Heart right ventricle (tissue), 16 donors: ENCODE data around the gene KLF7. TPM values are rescaled to one million over a fixed set of nuclear protein-coding genes. Genes with fewer than 3 reads are reported as not detected.
A peak's percentile ranks its signal among the peaks of the same experiment; 100 is the strongest.

Experiments used
- ATAC-seq, 8 donors: fragments of 200-7000 bp; cut with Tn5 transposase; one replicate each; pipeline ENCODE4 v1.9.1; 2020; ENCODE audit warnings: mild to moderate bottlenecking in 8 of 8, moderate library complexity in 8 of 8, moderate number of reproducible peaks in 1 of 8
- DNase-seq, 2 donors: peaks; one replicate each; pipeline ENCODE4 v3.0.0-alpha.2; 2020
- H3K27ac ChIP-seq, 10 donors: fragments of 200-600 bp; sonication (generic) in 2 of 10; one replicate each; pipeline versions ENCODE4 v1.5.0 to v1.8.0; 2020 to 2022; ENCODE audit warnings: mild to moderate bottlenecking in 3 of 10
- H3K27me3 ChIP-seq, 7 donors: fragments of 200-600 bp; one replicate each; pipeline ENCODE4 v1.8.0; 2021 to 2022; ENCODE audit warnings: mild to moderate bottlenecking in 2 of 7
- H3K36me3 ChIP-seq, 9 donors: fragments of 200-600 bp; sonication (generic) in 1 of 9; one replicate each; pipeline versions ENCODE4 v1.5.0 to v1.8.0; 2020 to 2022; ENCODE audit warnings: mild to moderate bottlenecking in 2 of 9
- H3K4me1 ChIP-seq, 9 donors: fragments of 200-600 bp; sonication (generic) in 1 of 9; one replicate each; pipeline versions ENCODE4 v1.5.0 to v1.8.0; 2020 to 2022; ENCODE audit warnings: mild to moderate bottlenecking in 4 of 9
- H3K4me3 ChIP-seq, 10 donors: fragments of 200-600 bp; sonication (generic) in 2 of 10; one replicate each; pipeline versions ENCODE4 v1.5.0 to v1.8.0; 2020 to 2022; ENCODE audit warnings: mild to moderate bottlenecking in 7 of 10, moderate library complexity in 2 of 10
- H3K9me3 ChIP-seq, 11 donors: fragments of 200-600 bp in 10 of 11; sonication (generic) in 2 of 11; one replicate each; pipeline versions ENCODE4 v1.5.0 to v1.8.0; 2013 to 2022; ENCODE audit warnings: mild to moderate bottlenecking in 2 of 11, control low read depth in 1 of 11, moderate library complexity in 1 of 11
- WGBS, 2 donors: extraction: QIAGEN DNeasy Blood & Tissue Kit; methylation state at CpG; one replicate each; pipeline ENCODE4 v1.1.7; 2013; ENCODE audit warnings: inconsistent platforms in 1 of 2; 5-methylcytosine and 5-hydroxymethylcytosine counted together
- intact Hi-C, 10 donors: fragments of 100-400 bp; cut with DNase I; formaldehyde crosslinking; loops; one replicate each; pipeline versions ENCODE4 v1.11.1 to v1.14.2; 2022
- polyA plus RNA-seq, 2 donors: library from polyadenylated mRNA; stranded (reverse); fragments of 200-250 nt; gene quantifications; one replicate each; pipeline ENCODE4 v1.2.3, GENCODE V29; 2013
- total RNA-seq, 10 donors: library from RNA; stranded (reverse); fragmentation: NEBNext Ultra II Directional in 3 of 10; extraction: Animal tissue kit (Norgen Biotek cat#: 25700) in 3 of 10; gene quantifications; one replicate each; pipeline versions ENCODE4 v1.2.1 to v1.2.4, GENCODE V29; 2021 to 2023
- TF ChIP-seq, protein P1 (sequence below), 9 donors: fragments of 200-600 bp; sonication (generic) in 2 of 9; IDR thresholded peaks; one replicate each; pipeline versions ENCODE4 v1.5.0 to v1.8.0; 2021 to 2022; ENCODE audit warnings: antibody characterized with exemption in 9 of 9, mild to moderate bottlenecking in 5 of 9, moderate library complexity in 1 of 9
- donor health status: Arrhythmogenic right ventricular cardiomyopathy.
- donor health status: ischemic (EF 13 %, LVEDD 7.1; RV severe dilation, severe dysfunction).
- donor health status: healthy with polysubstance abuse.
- donor health status: DM: no; HTN: yes; CAD: no.
- donor health status: DM: no; HTN: no; CAD: no.
- donor health status: ischemic (EF 25% LVEDD 6.9; RV normal size, moderate dysfunction).
- donor health status: ischemic (EF 25% LVEDD 5.7; RV mildly dilated, moderate dysfunction).
- donor health status: healthy.
- donor health status: DM: yes; HTN: yes; CAD: no.
- donor health status: Ischemic cardiomyopathy.
- donor health status: ischemic (EF 35%, LVEDD 5.7; RV mildly dilated, moderate dysfunction).
- donor health status: nonischemic (EF 11% LVEDD 7.7; RV severe dilation, severe dysfunction).
- donor health status: DM: yes; HTN: yes; CAD: no.
- donor health status: PGD.
- donor health status: ischemic (EF 29% LVEDD 5.4; RV normal size, mild dysfunction).
- donor health status: nonischemic (EF 23%, LVEDD 6.1; RV moderate dilation, normal function).

Gene KLF7
- total and polyA plus RNA-seq, 12 donors: 5.0 to 51.8 (median 27.9) TPM

DNA sequence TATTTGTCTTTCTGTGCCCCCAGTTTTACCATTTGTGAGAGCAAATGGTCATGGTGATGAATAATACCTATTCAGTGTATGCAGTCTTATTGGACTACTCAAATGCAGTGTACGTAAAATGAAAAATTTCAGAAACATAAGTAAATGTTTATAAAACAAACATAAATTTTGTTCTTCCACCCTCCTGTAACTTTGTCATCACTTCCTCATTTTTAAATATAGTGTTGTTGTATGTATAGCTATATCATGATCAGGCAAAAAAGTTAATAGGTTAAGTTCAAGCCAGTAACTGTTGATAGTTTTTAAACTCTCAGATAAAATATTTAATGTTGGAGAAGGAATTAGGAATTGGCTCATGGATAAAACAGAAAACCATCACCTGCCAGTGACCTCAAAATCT, 93.2 kb downstream of the KLF7 start:
- H3K4me3 ChIP-seq: no peak overlapping the region
- H3K9me3 ChIP-seq: no peaks in the 10 kb centered on the region
- DNase-seq (no peak), ATAC-seq (no peak)
- H3K27me3 ChIP-seq: no peaks in the 10 kb centered on the region
- H3K27ac ChIP-seq: no peak overlapping the region
- H3K36me3 ChIP-seq: peaks cover 0 to 6% (median 0%) of the 10 kb centered on the region in 9 donors
- TF ChIP-seq, protein P1, sequence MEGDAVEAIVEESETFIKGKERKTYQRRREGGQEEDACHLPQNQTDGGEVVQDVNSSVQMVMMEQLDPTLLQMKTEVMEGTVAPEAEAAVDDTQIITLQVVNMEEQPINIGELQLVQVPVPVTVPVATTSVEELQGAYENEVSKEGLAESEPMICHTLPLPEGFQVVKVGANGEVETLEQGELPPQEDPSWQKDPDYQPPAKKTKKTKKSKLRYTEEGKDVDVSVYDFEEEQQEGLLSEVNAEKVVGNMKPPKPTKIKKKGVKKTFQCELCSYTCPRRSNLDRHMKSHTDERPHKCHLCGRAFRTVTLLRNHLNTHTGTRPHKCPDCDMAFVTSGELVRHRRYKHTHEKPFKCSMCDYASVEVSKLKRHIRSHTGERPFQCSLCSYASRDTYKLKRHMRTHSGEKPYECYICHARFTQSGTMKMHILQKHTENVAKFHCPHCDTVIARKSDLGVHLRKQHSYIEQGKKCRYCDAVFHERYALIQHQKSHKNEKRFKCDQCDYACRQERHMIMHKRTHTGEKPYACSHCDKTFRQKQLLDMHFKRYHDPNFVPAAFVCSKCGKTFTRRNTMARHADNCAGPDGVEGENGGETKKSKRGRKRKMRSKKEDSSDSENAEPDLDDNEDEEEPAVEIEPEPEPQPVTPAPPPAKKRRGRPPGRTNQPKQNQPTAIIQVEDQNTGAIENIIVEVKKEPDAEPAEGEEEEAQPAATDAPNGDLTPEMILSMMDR (IDR thresholded peaks at IDR 0.05): no peak
- intact Hi-C loops: loop anchor here in 2 of 10 donors (5.0 kb wide), 1 partner anchor 95 kb away; the partner anchor contains the start of gene KLF7 (in 2 of the 2)
- H3K4me1 ChIP-seq: peaks cover 0 to 46% (median 30%) of the 10 kb centered on the region in 9 donors
- WGBS, 2 donors: 90 to 94% methylated on average over 1 of the region's 1 CpG

DNA sequence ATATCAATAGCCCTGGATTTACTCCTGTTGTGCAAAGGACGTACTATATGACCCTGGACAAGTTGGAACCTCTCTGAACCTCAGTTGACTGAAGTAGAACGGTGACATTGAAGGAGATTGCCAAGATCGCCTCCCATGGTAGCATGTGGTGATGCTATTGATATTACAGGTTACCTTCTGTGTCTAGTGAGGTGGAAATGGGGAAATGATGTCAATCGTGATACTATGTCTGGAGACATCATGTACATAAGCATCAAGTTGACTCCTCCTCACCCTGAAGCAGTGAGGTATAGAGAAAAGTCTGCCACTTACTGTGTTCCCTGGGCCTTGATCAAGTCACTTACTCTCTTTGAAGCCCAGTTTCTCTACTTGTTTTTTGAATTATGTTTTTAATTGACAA, 93.9 kb downstream of the KLF7 start:
- no peak overlapping the region for H3K27ac ChIP-seq
- no peak for DNase-seq
- peaks cover 0 to 53% (median 38%) of the 10 kb centered on the region in 9 donors for H3K4me1 ChIP-seq
- no peak for ATAC-seq
- intact Hi-C loops: loop anchor here in 2 of 10 donors (5.0 kb wide), 1 partner anchor 95 kb away; the partner anchor contains the start of gene KLF7 (in 2 of the 2)
- H3K4me3 ChIP-seq: no peak overlapping the region
- 90 to 96% methylated on average over 4 of the region's 4 CpGs for WGBS, 2 donors
- TF ChIP-seq, protein P1 (IDR thresholded peaks at IDR 0.05): no peak
- no peaks in the 10 kb centered on the region for H3K27me3 ChIP-seq
- no peaks in the 10 kb centered on the region for H3K36me3 ChIP-seq
- no peaks in the 10 kb centered on the region for H3K9me3 ChIP-seq

DNA sequence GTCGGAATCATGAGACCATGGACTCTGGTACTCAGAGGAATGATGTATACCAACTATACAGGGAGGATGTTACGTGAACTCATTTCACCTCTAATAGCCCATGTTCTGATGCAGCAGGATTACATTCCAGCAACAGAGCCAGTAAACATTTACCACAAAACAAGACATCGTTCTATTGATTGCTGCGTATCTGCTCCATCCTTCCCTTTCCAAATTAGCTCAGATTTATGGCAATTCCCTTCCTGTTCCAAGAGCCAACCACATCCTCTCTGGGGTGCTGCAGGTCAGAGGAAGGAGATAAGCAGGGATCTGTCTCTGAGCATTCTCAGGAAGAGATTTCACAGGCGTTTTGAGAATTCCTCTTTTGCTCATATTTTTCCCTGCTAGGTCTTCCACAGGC, 98.3 kb downstream of the KLF7 start:
- Histone ChIP-seq H3K27ac (peak overlapping the region in 1 of 10 donors; percentile 3), H3K4me1 (peaks cover 0 to 30% (median 14%) of the 10 kb centered on the region in 9 donors), H3K9me3 (no peaks in the 10 kb centered on the region), H3K4me3 (no peak overlapping the region), H3K36me3 (no peaks in the 10 kb centered on the region), H3K27me3 (no peaks in the 10 kb centered on the region)
- DNase-seq: no peak
- intact Hi-C loops: loop anchor here in 1 of 10 donors (10.0 kb wide), 1 partner anchor 157 kb away; no protein-coding TSS in a partner anchor
- peak in 2 of 8 donors; percentile 34 to 54 for ATAC-seq
- WGBS, 2 donors: 46 to 47% methylated on average over 5 of the region's 5 CpGs
- TF ChIP-seq, protein P1 (IDR thresholded peaks at IDR 0.05): no peak

DNA sequence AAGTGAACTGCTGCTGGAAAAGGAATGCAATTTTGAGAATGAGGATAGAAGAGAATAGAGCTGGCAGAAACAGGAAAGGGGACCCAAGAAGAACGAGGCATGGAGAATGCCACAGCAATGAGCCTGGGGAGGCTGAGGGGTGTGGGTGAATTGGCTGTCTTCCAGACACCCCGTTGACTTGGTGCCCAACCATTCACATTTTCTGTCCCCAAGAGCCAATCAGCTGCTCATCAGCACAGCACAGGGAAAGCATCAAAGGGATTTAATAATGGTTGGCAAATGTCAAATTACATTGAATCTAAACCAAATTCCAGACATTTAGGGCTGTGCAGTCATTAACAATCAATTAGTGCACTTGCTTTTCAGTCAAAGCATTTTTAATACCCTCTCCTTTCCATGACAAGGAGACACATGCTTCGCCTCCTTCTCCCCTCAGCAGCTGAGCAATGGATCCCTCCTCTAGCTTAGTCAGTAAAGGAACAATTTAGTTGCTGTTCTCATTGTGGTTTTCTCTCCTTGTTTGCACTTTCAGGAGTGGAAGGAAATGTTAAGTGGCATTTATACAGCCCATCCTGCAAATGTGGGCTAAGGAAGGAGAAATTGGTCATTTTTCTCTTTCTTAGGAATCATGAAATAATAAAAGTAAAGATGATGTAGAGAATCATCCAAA, 98.8 kb downstream of the KLF7 start:
- DNase-seq: no peak

More for the DNA sequence above, 98.8 kb downstream of the KLF7 start:
- Histone ChIP-seq H3K36me3 (no peaks in the 10 kb centered on the region), H3K27ac (peak overlapping the region in 1 of 10 donors; percentile 3), H3K4me3 (no peak overlapping the region), H3K27me3 (no peaks in the 10 kb centered on the region), H3K9me3 (no peaks in the 10 kb centered on the region), H3K4me1 (peaks cover 0 to 30% (median 14%) of the 10 kb centered on the region in 9 donors)
- WGBS, 2 donors: 40 to 42% methylated on average over 3 of the region's 3 CpGs
- no peak for ATAC-seq
- TF ChIP-seq, protein P1 (IDR thresholded peaks at IDR 0.05): no peak
- intact Hi-C loops: loop anchor here in 1 of 10 donors (10.0 kb wide), 1 partner anchor 158 kb away; no protein-coding TSS in a partner anchor
